OCI-LY1 (cell line): ENCODE data around the gene UTS2R.

Experiments used
- H2AFZ ChIP-seq: fragments of 200-600 bp; sonication (generic), shearing (Covaris generic); 2 replicates; pipeline ENCODE4 v1.6.0; 2014; ENCODE audit warnings: antibody characterized with exemption, mild to moderate bottlenecking, low read length
- H3F3A ChIP-seq: fragments of 200-600 bp; sonication (generic), shearing (Covaris generic); 2 replicates; pipeline ENCODE4 v1.6.0; 2014; ENCODE audit warnings: mild to moderate bottlenecking, antibody characterized with exemption, low read length, moderate library complexity; ENCODE audit not compliant: insufficient read depth
- H3K27ac ChIP-seq: fragments of 200-600 bp; sonication (generic); 2 replicates; pipeline ENCODE4 v1.5.1; 2014; ENCODE audit warnings: low read length, mixed run types, mild to moderate bottlenecking, low read depth; ENCODE audit not compliant: poor library complexity, severe bottlenecking
- H3K27me3 ChIP-seq: fragments of 200-600 bp; sonication (generic); 2 replicates; pipeline ENCODE4 v1.6.0; 2014; ENCODE audit warnings: antibody characterized with exemption, mild to moderate bottlenecking, low read length, moderate library complexity; ENCODE audit not compliant: insufficient read depth
- H3K36me3 ChIP-seq: fragments of 200-600 bp; sonication (generic); 2 replicates; pipeline ENCODE4 v1.6.1; 2014; ENCODE audit warnings: mild to moderate bottlenecking, antibody characterized with exemption, low read length, moderate library complexity, mixed read lengths; ENCODE audit not compliant: insufficient read depth
- H3K4me1 ChIP-seq: fragments of 200-600 bp; sonication (generic); 2 replicates; pipeline ENCODE4 v1.5.1; 2014; ENCODE audit warnings: mild to moderate bottlenecking, low read length, moderate library complexity; ENCODE audit not compliant: insufficient read depth, severe bottlenecking
- H3K4me2 ChIP-seq: fragments of 200-600 bp; sonication (generic), shearing (Covaris generic); 2 replicates; pipeline ENCODE4 v1.6.1; 2014; ENCODE audit warnings: low read length
- H3K4me3 ChIP-seq: fragments of 200-600 bp; sonication (generic); 2 replicates; pipeline ENCODE4 v1.5.1; 2014; ENCODE audit warnings: low read length, low read depth, mild to moderate bottlenecking, mixed read lengths; ENCODE audit not compliant: poor library complexity, severe bottlenecking
- H3K79me2 ChIP-seq: fragments of 200-600 bp; shearing (Covaris generic); 2 replicates; pipeline ENCODE4 v1.6.1; 2016; ENCODE audit warnings: mixed run types, low read length, mixed read lengths; ENCODE audit not compliant: insufficient read depth
- H3K9ac ChIP-seq: fragments of 200-600 bp; sonication (generic), shearing (Covaris generic); 2 replicates; pipeline ENCODE4 v1.6.1; 2014; ENCODE audit warnings: mild to moderate bottlenecking, low read length, mixed read lengths
- H3K9me2 ChIP-seq: fragments of 200-600 bp; sonication (generic), shearing (Covaris generic); 2 replicates; pipeline ENCODE4 v1.6.1; 2014; ENCODE audit warnings: low read depth, mild to moderate bottlenecking, low read length, mixed read lengths
- H3K9me3 ChIP-seq: fragments of 200-600 bp; shearing (Covaris generic); 2 replicates; pipeline ENCODE4 v1.6.1; 2014; ENCODE audit warnings: low read length, mixed read lengths
- H4K20me1 ChIP-seq: fragments of 200-600 bp; sonication (generic), shearing (Covaris generic); 2 replicates; pipeline ENCODE4 v1.6.0; 2016; ENCODE audit warnings: mild to moderate bottlenecking, low read length; ENCODE audit not compliant: insufficient read depth
- EZH2 ChIP-seq: fragments of 200-600 bp; sonication (generic), shearing (Covaris generic); IDR thresholded peaks from 2 replicates; pipeline ENCODE4 v1.8.0; 2017; ENCODE audit warnings: borderline replicate concordance, mixed run types, mild to moderate bottlenecking, antibody characterized with exemption, low read length, moderate library complexity, mixed read lengths
- TF ChIP-seq, protein P1 (sequence below): fragments of 200-600 bp; sonication (generic), shearing (Covaris generic); IDR thresholded peaks from 2 replicates; pipeline ENCODE4 v1.5.1; 2017; ENCODE audit warnings: mild to moderate bottlenecking, antibody characterized with exemption, low read length, moderate library complexity, mixed read lengths

Gene UTS2R

DNA sequence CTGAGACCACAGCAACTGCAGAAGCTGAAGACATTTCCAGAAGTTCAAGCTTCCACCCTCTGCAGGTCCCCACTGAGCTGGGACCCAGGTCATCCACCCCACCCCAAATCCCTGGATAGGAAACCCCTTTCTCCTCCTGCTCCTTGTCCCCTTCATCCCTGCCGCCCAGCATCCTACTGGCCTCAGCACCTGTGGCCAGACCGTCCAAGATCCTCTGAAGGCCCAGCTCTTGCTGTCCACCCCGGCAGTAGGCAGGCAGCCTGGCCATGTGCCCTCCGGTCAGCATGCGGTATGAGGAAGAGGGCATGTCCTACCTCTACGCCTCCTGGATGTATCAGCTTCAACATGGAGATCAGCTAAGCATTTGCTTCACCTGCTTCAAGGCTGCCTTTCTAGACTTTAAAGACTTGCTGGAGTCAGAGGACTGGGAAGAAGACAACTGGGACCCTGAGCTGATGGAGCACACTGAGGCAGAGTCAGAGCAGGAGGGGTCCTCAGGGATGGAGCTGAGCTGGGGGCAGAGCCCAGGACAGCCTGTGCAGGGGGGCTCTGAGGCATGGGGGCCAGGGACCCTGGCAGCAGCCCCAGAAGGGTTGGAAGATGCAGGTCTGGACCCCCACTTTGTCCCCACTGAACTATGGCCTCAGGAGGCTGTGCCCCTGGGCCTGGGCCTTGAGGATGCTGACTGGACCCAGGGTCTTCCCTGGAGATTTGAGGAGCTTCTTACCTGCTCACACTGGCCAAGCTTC is 9.5 kb upstream of the UTS2R start:
- Histone ChIP-seq H3K27me3 (no peaks in the 10 kb centered on the region), H3K27ac (no peak overlapping the region), H3F3A (no peaks in the 10 kb centered on the region), H2AFZ (no peak overlapping the region), H3K4me1 (peaks cover 15% of the 10 kb centered on the region), H3K9me2 (no peaks in the 10 kb centered on the region), H3K79me2 (no peaks in the 10 kb centered on the region), H4K20me1 (no peaks in the 10 kb centered on the region), H3K4me3 (no peak overlapping the region), H3K9ac (no peak overlapping the region), H3K9me3 (no peaks in the 10 kb centered on the region), H3K36me3 (no peaks in the 10 kb centered on the region), H3K4me2 (no peak overlapping the region)
- TF ChIP-seq EZH2, result no peak
- TF ChIP-seq, protein P1, sequence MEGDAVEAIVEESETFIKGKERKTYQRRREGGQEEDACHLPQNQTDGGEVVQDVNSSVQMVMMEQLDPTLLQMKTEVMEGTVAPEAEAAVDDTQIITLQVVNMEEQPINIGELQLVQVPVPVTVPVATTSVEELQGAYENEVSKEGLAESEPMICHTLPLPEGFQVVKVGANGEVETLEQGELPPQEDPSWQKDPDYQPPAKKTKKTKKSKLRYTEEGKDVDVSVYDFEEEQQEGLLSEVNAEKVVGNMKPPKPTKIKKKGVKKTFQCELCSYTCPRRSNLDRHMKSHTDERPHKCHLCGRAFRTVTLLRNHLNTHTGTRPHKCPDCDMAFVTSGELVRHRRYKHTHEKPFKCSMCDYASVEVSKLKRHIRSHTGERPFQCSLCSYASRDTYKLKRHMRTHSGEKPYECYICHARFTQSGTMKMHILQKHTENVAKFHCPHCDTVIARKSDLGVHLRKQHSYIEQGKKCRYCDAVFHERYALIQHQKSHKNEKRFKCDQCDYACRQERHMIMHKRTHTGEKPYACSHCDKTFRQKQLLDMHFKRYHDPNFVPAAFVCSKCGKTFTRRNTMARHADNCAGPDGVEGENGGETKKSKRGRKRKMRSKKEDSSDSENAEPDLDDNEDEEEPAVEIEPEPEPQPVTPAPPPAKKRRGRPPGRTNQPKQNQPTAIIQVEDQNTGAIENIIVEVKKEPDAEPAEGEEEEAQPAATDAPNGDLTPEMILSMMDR, result no peak

DNA sequence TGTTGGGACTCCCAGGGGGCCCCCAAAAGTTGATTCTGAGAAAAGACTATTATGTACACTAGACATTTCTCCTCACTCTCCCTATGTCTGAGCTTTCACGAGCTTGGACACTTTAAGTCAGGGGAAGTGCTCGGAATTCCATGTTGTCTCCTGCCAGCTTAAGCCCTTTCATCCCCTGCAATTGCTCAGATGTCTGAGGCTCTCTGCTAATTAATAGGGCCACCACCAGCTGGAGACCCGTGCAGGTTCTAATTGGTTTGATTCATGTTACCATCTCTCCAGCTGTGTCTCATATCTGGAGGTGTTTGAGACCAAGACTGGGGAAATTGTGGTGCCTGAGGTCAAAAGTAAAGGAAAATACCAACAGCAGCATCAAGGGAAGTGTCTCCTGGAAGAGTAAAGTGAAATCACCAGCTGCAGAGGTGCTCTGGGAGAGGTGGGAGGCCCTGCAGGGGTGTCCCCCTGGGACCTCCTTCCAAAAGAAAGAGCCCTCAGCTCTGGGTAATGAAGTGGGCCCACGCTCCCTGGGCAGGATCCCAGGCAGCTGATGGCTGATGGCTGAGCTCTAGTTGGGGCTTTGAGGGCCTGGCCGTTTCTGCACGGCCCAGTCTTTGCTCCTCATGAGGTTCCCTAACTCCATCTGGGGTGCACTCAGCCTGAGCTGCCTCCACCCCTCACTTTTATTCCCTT is 5.8 kb upstream of the UTS2R start:
- H2AFZ ChIP-seq, result no peak overlapping the region
- no peaks in the 10 kb centered on the region for H3K9me2 ChIP-seq
- H3K36me3 ChIP-seq, result no peaks in the 10 kb centered on the region; the same call in 1 of the 2 replicates
- H3K27me3 ChIP-seq, result no peaks in the 10 kb centered on the region
- H3K9me3 ChIP-seq, result no peaks in the 10 kb centered on the region
- H3K27ac ChIP-seq, result no peak overlapping the region
- no peak for TF ChIP-seq EZH2
- TF ChIP-seq, protein P1, result no peak
- no peaks in the 10 kb centered on the region for H4K20me1 ChIP-seq
- peaks cover 13% of the 10 kb centered on the region for H3K4me1 ChIP-seq
- no peaks in the 10 kb centered on the region for H3F3A ChIP-seq
- no peaks in the 10 kb centered on the region for H3K79me2 ChIP-seq
- no peak overlapping the region for H3K4me2 ChIP-seq
- H3K4me3 ChIP-seq, result no peak overlapping the region
- H3K9ac ChIP-seq, result no peak overlapping the region

DNA sequence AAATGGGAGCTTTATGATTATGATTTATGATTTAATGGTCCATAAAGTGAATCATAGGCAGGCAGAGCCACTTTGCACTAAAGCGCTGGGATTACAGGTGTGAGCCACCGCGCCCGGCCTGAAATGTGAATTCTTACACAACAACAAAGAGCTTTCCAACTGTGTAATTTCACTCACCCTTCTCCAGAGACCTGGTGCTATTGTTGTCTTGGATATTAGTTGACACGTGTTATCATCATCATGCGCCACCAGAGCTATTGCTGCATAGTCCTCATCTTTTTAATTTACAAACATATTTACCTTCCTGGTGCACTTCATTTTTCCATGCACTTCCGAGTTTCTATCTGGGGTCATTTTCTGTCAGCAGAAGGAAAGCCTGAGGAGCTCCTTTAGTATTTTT is 4.8 kb upstream of the UTS2R start:
- H3K4me1 ChIP-seq, result peaks cover 16% of the 10 kb centered on the region
- no peaks in the 10 kb centered on the region for H3K9me2 ChIP-seq
- H3K9me3 ChIP-seq, result no peaks in the 10 kb centered on the region
- no peak overlapping the region for H3K9ac ChIP-seq
- no peak overlapping the region for H2AFZ ChIP-seq
- H3K27ac ChIP-seq, result no peak overlapping the region
- no peaks in the 10 kb centered on the region for H3F3A ChIP-seq
- no peaks in the 10 kb centered on the region for H3K79me2 ChIP-seq
- no peak overlapping the region for H3K4me3 ChIP-seq
- H3K27me3 ChIP-seq, result no peaks in the 10 kb centered on the region
- no peaks in the 10 kb centered on the region; the same call in 1 of the 2 replicates for H3K36me3 ChIP-seq
- no peak overlapping the region for H3K4me2 ChIP-seq
- H4K20me1 ChIP-seq, result no peaks in the 10 kb centered on the region
- TF ChIP-seq EZH2, result no peak
- TF ChIP-seq, protein P1, result no peak
